GM19351 (cell line): ENCODE data around the gene RAI2.

Source experiments
- ATAC-seq: cut with Tn5 transposase; IDR thresholded peaks from one replicate; pipeline ENCODE4 v1.9.1; 2021; ENCODE audit warnings: mild to moderate bottlenecking, moderate library complexity; ENCODE audit not compliant: unreplicated experiment

RAI2 gene

GRCh38 chrX:17860811-17861488, at the start of gene RAI2:
Gene RAI2, minus strand, starts transcription at chrX:17861298. Its CDS starts 59,288 bp downstream, at chrX:17802010.
- no peak for ATAC-seq

- ATAC-seq = no peak
Observed at GRCh38 chrX:17888421-17888820, 27.3 kb upstream of the RAI2 start.

- no peak for ATAC-seq
Observed at GRCh38 chrX:17882680-17883079, 21.6 kb upstream of the RAI2 start.

GRCh38 chrX:17878028-17878670, 17.1 kb upstream of the RAI2 start:
- no peak for ATAC-seq

GRCh38 chrX:17876135-17876534, 15.0 kb upstream of the RAI2 start:
- no peak for ATAC-seq

DNA sequence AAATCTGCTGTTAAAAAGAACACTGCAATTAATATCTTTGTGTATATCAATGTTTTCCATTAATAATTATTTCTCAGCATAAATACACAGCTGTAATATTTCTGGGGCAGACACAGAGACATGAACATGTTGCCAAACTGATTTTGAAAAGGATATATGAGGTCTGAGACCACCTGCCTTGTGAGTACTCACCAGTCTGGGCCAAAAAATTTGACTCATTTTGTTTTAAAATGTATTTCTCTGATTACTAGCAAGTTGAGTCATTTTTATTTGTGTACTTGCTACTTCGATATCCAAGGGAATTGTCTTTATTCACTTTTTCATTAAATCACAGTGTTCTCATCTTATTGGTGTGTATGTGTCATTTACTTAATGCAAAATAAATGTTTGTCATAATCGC, 8.5 kb upstream of the RAI2 start:
- ATAC-seq = no peak

DNA sequence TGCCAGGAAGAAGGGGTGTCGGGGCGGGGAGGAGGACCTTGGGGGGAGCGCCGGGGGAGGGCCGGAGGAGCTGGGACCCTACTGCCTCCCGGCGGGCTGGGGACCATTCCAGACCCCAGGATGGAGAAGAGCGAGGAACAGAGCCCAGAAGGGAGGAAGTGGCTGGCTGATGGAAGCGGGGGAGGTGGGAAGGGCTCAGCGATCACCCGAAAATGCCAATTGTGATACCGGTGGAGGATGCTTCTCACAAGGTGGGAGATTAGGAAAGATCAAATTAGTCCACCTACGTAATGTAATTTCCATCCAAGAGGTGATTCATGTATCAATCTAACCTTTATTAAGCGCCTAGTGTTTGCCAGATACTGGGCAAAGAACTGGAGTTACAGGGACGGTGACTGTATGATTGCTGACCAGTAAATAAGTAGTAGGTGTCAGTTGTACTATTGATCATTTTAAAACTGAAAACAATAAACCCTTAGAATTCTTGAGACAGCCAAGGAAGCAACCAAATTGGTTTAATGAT, 452 bp upstream of the RAI2 start:
- ATAC-seq = no peak

DNA sequence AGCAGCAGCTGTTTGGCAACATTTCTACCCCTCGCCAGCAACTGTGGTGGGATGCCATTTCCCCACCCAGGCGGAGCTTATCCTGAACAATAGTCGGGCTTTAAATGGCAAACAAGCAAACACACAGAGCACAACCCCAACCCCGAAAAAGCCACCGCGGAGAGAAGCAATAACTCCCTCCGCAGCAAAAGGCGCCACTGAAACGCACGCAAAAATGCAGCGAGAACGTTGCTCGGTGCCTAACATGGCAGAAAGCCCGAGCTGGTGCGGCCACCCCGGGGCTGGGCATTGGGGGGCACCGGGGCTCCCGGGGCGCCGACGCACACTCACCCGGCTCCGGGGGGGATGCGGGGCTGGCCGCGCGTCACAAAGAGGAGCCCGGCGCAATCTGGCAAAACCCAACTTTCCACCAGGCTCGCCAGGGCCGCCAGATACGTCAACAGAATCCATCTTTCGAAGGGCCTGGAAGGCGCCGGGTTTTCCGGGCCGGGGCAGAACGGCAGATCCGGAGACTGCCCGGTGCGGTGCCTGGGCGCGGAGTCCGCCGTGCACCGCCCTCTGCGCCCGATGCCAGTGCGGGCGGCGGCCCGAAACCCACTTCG, 818 bp downstream of the RAI2 start:
- no peak for ATAC-seq

- no peak for ATAC-seq
Observed at GRCh38 chrX:17859609-17860178, 1.4 kb downstream of the RAI2 start.

DNA sequence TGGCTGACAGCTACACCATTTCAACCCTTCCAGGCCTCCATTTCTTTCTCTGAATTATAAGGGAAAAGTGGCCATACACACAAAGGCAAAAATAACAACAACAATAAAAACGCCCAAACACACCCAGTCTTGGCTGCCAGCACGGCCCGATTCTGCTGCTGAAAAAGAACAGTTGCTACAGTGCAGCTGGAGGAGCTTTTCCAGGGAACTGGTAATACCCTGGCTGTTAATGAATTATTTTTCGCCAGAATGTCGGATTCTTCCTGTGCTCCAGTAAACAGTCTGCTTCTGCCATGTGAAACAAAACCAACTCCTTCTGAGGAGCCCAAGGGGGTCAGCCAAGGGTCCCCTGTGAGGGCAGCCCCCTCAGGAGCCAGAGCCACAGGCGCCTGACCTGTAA, 6.6 kb downstream of the RAI2 start:
- ATAC-seq = no peak

DNA sequence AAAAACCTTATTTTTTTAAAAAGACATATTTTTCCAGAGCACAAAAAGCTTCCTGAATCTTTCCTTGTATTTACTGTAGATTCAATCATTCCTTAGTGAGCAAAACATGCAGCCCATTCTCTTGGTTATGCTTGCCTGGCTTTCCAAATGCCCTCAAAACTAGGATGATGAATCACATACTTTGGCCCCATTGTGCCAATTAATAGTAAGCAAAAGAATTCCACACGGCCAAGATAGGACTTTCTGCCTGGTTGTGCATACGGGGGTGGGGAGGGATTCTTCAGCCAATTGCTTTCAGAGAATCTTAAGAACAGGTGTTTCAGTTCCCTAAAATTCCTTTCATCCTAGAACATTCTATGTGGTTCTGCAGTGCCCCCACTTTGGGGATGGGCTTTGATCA, 7.0 kb downstream of the RAI2 start:
- ATAC-seq = no peak

DNA sequence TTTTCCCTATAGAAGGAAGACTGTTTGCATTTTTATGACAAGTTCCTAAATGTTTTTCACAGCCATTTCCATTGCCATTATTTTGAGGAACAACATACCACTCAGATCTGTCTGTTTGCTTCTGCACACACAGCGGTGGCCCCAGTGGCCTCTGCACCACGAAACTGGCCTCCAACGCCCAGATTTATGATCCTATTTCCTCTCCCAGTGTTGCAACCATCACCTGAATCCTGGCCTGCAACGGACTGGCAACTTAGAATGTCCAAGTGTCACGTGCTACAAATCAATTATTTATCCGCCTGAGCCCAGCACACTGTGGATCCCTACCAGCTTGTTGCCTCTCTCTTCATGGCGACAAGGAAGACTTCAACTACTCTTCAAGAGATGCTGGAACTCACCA, 9.2 kb downstream of the RAI2 start:
- no peak for ATAC-seq

DNA sequence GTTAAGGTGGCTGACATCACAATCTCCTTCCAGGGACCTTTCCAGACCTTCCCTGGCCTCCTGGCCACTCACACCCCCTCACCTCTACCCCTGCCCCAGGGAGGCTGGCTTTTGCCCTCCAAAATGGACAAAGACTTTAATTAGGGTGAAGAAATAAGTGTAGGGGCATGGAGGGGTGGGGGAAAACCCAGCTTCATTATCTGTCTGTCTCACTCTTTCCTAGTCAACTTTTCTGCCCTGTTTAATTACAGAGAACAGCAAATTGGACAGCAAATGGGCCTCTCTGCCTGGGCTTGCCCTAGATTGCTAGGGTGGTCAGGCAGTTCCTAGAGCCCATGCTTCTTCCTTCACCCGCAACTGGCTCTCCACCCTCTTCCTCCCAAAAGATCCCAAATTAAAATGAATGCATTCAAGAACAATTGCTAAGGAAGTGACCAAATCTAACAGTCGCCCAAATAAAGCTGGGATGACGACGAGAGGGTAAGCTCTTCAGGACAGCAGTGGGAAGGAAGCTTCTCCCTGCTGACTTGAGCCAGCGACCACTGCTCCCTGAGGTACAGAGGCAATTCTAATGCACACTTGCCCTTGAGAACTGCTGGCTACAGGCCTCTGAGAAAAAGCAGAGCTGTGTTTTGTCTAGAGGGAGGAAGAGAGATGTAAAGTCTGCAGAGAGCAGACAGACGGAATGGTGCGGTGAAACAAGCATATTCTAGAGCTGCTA, 12.4 kb downstream of the RAI2 start:
- ATAC-seq = no peak

DNA sequence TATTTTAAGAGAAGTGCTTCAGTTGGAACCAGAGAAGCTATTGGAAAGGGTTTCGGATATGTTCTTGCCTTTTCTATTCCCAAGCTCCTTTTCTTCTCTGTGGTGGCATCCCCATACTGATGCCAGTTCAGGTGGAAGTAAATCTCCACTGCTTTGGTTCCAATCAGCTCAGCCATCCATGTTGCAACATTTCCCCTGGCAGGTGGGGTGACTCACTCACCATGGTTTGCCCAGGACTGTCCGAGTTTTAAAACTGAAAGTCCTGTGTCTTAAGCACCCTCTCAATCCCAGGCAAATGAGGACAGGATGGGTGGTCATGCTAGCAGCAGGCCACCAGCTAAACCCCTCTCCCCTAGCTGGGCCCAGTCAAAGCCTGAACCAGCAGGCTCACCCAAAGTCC, 15.1 kb downstream of the RAI2 start:
- ATAC-seq = no peak

- ATAC-seq = no peak
Observed at GRCh38 chrX:17844236-17844635, 16.9 kb downstream of the RAI2 start.

DNA sequence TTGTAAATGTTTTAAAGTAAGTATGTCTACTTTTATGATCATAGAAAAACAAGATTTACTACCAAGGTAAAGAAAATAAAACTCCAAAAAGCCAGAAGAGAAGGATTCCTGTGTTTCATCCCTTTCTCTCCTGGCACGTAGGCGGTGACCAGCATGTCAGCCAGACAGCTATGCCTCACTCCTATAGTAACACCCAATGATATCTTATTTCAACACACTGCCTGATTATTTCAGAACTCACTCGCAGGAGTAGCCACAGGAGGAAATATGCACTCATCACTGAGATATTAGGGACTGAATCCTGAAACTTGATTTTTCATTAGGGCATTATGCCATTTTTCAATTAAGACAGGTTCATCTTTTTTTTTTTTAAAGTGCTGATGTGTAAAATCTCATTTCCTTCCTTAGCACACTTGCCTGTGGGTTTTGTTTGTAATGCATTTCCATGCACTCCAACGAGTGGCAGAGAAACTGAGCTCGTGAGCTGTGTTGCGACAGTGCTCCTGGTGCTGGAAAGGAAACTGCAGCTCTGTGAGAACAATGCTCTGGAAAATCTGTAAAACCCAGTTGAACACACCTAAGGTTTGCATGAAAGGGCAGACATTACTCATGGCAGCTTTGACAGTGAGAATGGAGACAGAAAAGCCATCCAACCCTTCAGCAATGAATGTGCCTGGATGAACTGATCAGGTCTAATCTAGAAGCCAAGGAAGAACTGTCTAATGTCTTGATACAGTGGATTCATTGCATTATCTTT, 18.2 kb downstream of the RAI2 start:
- no peak for ATAC-seq

DNA sequence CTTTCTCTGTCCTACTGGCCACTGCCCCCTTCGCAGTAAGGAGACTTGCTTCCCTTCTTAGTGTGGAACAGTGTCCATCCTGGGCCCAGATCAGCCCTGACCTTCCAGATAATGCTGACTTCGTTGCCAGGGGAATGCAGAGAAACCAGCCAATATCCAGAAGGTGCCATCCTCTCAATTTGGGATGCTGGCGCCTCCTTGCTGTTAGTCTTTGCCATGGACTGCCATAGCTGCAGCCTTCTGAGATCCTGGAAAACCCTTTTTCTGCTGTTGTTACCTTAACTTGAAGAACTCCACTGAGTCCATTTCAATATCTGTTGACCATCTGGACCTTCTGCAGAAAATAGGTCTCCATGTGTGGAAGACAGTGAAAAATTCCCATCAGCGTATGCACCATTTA, 21.8 kb downstream of the RAI2 start:
- no peak for ATAC-seq

- no peak for ATAC-seq
Observed at GRCh38 chrX:17836830-17837229, 24.3 kb downstream of the RAI2 start.

GRCh38 chrX:17833954-17834353, 27.1 kb downstream of the RAI2 start:
- ATAC-seq = no peak

DNA sequence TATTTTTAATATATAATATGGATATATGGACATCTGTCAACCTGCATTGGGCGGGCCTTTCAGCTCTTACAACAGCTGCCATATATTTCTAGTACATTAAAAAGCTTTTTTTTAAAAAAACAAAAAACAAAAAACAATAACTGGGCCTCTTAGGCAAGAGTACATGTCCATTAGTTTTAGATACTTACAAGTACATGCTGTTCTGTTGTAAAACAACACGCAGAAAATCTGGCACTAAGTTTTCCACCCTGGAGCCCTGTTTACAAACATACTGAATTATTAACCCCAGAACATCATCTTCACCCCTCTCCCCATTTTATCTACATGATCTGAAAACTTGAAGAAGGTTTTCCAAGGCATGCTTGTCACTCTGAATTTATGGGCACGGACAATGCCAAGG, 29.8 kb downstream of the RAI2 start:
- ATAC-seq = no peak

- ATAC-seq = no peak
Observed at GRCh38 chrX:17830211-17830610, 30.9 kb downstream of the RAI2 start.
